Left renal cortex interstitium (tissue), 4 donors: ENCODE measurements around the gene COL5A1. TPM values are rescaled to one million over a fixed set of nuclear protein-coding genes. Genes with fewer than 3 reads are reported as not detected.
"Not testable (repeated sequence)": the region's sequence is repeated elsewhere in the genome, so short reads cannot be mapped to it uniquely, and the experiment has no call there.

Experiments used
- DNase-seq, 4 donors: peaks; one replicate each; pipeline ENCODE4 v3.0.0-alpha.2; 2013; ENCODE audit warnings: low read depth in 4 of 4, low spot score in 2 of 4, missing footprints in 1 of 4
- polyA plus RNA-seq, 4 donors: library from polyadenylated mRNA; unstranded; fragments of 120-200 nt; gene quantifications; one replicate each; pipeline ENCODE4 v1.2.1, GENCODE V29; 2013; ENCODE audit not compliant: insufficient read length in 4 of 4

COL5A1 gene
- polyA plus RNA-seq, 4 donors: 92.0 to 140 (median 99.7) TPM

DNA sequence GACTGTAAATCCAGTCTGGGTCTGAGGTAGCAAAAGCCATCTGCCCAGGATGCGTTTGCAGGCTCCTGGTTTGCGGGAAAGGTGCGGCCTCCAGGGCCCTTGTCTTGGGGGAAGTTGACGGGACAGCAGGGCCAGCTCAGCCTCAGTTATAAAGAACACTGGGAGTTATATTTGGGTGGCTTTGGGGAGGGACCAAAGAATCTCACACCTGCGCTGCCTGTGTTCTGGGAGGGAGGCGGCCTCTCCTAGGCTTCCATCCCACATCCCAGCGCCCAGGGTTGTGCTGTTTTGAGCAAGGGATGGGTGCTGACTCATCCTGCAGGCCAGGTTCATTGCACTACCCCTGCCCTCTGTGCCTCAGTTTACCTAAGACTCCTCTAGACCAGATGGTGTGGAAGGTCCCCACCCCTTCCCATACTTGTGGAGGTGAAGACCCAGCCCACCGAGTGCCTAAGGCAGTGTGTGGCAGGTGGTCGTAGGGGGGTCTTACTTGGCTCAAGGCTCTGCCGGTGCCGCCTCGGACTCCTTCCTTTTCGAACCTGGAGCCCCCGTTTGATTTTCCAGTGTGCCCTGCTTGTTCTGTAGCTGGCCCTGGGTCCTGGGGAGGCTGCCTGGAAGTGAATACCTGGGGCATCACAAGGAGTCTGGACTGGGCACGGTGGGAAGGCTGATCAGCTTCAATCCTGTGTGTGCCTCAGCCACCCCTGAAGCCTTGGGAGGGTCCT, 199.7 kb downstream of the COL5A1 start:
- no peak for DNase-seq

DNA sequence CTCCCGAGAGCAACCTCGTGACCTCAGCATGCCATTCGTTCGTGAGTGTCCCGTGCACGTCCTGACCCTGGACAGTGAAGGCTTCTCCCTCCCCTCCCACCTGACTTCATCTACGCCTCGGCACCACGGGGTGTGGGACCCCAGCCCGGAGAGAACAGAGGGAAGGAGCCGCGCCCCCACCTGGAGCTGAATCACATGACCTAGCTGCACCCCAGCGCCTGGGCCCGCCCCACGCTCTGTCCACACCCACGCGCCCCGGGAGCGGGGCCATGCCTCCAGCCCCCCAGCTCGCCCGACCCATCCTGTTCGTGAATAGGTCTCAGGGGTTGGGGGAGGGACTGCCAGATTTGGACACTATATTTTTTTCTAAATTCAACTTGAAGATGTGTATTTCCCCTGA, 200.7 kb downstream of the COL5A1 start:
- DNase-seq: no peak

DNA sequence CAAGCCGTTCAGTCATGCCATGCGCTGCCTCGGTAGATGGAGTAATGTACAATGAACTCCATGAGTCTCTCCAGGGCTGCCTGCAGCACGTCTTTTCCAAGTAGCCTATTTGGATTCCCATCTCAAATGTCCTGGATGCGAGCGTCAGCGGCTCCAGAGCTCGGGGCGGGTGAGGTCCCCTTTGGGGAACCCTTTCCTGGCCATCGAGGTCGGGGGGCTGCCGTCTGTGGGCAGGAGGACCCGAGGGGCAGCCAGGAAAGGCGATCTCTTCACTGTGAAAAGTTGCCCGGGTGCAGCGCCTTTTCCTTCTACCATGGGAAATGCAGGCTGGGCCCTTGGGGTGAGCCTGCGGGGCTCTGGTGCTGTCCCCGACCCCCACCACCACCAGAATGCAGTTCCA, 202.1 kb downstream of the COL5A1 start:
- no peak for DNase-seq

DNA sequence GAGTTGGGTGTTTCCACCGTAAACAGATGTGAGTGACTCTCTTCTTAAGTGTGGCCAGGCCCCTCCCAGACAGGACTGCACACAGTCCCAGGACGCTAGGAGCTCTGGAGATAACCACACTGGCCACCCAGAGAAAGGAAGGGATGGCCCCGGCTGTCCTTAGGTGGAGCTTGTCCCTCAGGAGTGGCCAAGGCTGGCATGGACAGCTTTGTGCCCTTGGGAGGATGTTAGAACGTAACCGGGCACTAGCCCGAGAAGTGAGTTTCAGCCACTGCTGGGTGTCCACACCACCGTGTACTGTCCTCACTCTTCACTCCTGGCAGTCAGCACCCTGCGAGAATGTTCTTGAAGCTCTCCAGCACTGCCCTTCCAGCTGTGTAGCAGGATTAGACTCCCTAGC, 203.2 kb downstream of the COL5A1 start:
- DNase-seq: no peak

DNA sequence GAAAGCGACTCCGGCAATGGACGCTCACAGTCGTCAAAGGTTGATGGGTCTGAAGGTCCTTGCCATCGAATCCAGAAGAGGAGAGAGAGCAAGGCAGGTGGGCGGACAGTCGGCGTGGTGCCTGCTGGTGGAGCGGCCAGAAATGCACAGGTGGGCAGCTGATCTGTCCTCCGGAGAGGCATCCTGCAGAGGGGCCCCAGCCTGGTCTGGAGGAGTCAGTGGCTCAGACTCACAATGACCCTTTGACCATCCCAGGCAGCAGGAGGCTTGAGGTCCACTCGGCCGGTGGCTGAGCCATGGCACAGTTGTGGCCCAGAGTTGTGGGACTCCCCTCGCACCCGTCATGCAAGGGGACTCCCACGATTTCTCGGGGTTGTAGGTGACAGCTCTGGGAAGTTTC, 204.6 kb downstream of the COL5A1 start:
- DNase-seq: no peak

DNA sequence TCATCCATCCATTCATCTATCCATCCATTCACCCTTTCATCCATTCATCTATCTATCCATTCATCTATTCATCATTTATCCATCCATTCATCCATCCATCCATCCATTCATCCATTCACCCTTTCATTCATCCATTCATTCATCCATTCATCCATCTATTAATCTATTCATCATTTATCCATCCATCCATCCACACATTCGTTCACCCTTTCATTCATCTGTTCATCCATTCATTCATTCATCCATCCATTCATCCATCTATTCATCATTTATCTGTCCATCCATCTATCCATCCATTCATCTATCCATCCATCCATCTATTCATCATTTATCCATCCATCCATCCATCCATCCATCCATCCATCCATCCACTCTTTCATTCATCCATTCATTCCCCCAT, 205.1 kb downstream of the COL5A1 start:
- DNase-seq: no peak

DNA sequence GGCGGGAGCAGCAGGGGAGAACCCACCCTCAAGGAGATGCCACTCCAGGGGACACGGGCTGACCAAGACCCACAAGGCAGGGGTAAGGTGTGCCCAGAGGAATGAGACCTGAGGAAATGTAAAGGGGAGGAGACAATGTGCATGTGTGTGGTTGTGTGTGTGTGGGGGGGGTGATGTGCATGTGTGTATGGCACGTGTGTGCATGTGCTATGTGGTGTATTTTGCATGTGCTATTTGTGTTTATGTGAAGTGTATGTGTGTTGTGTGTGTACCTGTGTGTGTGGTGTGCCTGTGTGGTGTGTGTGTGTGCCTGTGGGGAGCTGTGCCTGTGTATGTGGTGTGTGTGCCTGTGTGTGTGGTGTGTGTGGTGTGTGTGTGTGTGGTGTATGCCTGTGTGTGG, 205.5 kb downstream of the COL5A1 start:
- DNase-seq: no peak

DNA sequence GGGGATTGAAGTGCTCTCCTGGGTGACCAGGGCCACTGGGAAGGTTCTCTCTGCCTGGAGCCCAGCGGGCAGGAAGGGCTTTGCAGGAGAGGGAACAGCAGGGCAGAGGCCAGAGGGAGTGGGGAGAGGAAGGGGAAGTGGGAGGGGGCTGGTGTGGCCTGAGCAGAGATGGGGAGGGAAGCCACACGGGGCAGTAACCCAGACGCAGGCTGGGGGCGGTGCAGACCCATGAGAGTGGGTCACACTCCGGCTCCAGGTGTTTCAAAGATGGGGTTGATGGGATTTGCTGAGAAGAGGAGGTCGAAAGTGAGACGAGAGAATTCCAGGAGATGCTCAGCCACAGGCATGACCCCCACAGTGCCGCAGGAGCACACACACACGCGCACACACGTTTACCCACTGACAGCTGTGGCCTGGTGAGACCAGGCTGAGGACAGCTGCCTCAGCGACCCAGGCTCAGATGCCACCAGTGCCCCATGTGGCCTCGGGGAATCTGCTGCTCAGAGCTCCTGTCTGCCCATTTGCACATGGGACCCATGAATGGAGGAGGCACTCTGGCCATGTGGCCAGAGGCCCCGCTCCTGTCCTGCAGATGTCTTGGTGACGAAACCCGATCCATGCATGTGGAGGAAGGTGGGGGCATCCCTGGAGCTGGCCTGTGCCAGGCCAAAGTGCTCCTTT, 206.3 kb downstream of the COL5A1 start:
- DNase-seq: no peak

DNA sequence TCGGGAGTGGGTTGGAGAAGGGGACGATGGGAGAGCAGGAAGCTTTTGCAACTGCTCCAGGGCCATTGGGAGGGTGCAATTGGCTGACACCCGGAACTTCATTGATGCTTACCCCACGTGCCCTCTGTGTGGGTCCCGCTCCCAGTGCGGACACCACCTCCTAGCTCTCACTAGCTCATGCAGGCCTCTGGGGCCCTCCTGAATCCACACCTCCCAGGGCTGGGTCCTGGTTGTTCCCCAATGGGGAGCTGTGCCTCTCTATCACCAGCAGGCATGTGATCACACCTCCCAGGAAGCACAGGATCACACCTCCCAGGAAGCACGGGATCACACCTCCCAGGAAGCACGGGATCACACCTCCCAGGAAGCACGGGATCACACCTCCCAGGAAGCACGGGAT, 206.9 kb downstream of the COL5A1 start:
- DNase-seq: no peak

DNA sequence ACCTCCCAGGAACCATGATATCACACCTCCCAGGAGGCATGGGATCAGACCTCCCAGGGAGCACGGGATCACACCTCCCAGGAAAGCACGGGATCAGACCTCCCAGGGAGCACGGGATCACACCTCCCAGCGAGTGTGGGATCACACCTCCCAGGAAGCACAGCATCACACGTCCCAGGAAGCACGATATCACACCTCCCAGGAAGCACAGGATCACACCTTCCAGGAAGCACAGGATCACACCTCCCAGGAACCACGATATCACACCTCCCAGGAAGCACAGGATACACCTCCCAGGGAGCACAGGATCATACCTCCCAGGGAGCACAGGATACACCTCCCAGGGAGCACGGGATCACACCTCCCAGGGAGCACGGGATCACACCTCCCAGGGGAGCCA, 209.0 kb downstream of the COL5A1 start:
- no peak for DNase-seq

DNA sequence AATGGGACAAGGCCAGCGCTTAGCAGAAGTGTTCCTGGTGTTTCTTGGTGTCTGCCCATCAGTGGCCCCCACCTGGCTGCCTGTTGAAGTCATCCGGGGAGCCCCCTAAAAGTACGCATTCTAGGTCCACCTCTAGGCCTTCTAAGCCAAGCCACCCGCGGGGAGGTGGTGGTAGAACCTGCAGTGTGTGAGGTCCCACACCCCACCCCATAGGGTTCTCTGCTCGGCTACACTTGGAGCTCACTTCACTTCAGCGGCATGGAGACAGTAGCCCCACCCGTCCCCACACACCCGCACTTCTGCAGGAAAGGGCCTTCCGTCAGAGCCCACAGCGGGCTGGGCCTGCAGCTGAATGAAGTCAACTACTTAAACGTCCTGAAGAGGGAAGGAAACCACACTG, 209.4 kb downstream of the COL5A1 start:
- no peak for DNase-seq

DNA sequence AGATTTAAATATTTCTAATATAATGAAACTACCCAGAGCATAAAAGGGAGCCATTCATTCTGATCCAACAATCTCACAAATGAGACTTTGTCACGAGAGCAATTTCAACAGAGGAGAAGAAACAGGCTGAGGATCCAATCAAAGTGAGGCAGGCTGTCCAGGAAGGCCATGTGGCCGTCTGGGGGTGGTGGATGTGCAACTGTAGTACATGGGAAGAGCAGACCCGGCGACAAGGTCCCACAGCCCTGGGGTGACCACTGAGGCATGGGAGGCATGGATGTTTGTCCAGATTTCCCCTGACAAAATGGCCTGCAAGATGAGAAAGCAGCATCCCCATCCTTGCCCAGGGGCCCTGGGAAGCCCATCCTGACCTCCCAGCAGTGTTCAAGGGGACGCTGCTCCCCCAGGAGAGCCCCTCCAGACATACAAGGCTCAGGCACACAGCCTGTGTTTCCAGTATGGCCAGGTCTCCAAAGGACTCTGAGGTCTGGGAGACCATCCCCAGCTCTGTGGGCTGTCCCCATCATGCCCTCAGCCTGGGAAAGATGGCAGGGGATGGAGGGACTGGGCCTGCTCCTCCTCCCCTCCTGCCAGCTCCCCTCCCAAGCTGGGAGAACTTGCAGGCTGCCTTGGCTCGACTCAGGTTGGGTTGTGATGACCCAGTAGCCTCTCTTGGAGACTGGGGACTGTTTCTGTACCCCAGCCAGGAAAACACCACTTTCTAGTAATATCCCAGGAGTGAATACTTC, 211.5 kb downstream of the COL5A1 start:
- no peak for DNase-seq

DNA sequence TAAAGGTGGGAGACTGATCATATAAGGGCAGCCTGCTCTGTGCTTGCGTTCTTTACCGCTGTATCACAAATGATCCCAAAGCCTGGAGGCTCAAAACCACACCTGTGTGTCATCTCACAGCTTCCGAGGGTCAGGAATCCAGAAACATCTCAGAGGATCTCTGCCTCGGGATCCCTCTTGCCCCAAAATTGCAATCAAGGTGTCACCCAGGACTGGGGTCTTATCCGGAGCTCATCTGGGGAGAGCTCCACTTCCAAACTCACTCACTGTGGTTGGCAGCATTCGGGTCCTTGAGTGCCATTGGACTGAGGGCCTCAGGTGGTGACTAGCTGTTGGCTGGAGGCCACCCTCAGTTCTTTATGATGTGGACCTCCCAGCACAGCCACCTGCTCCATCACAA, 212.3 kb downstream of the COL5A1 start:
- DNase-seq: no peak

DNA sequence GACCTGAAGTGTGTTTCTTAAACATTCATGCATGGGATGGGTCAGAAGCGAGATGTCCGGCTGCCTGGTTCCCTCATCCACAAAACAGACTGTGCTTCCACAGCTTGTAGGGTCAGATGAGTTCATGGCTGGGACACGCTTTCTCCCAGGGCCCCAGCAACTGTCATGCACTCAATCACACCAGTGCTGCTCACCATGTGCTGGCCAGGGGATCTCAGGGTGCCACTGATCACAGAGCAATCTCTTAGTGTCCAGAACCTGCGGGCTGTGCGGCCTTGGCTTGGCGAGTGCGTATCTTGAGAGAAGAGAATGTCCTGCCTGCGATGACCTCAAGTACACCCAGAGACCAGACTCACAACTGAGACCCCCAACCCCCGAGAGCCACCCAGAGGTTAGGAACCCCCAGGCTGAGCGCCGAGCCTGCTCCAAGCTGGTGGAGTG, 213.0 kb downstream of the COL5A1 start:
- DNase-seq: no peak

DNA sequence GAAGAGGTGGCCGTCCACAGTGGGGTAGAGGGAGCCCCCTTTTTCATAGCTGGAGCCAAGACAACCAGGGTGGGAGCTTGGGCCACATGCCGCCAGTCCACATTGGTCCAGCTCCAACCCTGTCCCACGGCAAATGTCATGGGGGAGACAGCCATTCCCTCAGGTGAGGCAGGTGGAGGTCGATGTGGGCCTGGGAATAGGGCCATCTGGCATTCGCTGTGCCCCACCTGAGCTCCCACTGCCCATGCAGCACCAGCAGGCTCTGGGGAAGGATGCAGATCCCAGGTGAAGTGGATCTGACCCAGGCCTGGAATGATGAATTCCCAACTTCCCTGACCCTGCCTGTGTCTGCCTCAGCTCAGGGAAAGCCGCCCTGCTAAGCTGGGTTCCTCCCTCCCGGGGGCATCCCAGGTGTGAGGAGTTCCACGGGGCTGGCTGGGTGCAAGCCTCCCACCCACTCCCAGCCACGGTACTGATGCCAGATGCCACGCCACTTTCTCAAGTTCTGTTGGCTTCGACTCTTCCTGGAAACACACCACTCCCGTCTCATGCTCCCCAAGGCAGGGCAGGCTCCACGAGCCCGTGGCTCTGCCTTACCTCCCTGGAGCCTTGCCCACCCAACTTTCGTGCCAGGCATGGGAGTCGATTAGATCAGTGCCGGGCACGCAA, 213.8 kb downstream of the COL5A1 start:
- DNase-seq: no peak

DNA sequence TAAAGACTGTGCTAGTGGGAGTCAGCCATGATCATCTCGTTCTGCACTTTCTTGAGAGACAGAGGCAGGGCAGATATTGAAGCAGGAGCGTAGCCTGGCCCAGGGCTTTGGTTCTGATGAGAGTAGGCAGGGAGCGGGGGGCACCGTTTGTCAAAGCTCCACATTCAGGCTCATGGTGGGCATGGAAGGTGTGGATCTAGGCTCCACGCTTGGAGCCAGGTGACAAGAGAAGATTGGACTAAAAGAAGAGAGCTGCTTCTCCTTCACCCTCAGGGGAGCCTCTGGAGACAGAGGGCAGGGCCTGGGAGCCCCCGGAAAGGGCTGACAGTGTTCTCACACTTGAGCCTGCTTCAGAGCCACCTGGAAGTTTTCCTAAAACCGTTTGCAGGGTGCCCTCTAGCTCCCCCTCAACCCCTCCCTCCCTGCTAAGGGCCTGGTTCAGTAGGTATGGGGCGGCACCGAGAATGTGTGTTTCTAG, 214.3 kb downstream of the COL5A1 start:
- DNase-seq: no peak

DNA sequence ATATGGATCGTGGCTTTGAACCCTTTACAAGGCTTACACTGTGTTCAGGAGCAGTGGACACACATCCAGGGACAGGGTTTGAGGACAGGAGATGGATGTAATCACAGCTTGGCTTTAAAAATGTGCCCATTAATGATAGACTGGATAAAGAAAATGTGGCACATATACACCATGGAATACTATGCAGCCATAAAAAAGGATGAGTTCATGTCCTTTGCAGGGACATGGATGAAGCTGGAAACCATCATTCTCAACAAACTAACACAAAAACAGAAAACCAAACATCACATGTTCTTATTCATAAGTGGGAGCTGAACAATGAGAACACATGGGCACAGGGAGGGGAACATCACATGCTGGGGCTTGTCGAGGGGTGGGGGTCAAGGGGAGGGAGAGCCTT, 215.8 kb downstream of the COL5A1 start:
- not testable (repeated sequence) for DNase-seq

DNA sequence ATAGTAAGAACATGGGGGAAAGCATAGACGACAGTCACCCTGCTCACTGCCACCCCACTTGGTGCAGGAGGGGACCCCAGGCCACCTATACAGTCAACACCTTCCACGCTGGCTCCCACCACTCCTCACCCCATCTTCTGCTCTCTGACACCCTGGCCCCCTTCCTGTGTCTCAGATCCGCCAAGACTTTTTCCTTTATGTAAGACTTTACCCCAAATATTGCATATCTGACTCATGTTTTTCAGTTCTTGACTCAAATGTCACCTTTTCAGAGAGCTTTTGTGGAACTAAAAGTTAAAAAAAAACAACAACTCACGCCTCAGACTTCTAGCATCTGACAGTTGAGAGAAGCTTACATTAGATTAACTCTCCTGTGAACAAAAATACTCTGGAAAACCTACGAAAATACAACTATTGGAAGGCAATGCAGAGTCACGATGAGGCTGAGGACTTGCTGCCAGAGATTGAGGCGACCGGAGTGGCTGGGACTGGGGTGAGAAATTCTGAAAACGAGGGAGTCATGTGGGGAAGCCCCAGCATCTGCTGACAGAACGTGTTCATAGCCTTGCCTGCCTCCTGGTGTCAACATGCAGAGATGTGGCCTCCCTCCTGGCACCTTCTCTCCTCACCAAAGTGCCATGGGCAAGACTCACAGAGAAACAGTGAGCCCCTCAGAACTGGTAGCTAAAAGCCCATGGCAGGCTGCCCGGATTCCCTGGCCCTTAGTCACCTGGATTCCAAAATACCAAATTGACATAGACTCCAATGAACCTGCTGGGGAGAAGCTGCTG, 216.6 kb downstream of the COL5A1 start:
- DNase-seq: no peak

DNA sequence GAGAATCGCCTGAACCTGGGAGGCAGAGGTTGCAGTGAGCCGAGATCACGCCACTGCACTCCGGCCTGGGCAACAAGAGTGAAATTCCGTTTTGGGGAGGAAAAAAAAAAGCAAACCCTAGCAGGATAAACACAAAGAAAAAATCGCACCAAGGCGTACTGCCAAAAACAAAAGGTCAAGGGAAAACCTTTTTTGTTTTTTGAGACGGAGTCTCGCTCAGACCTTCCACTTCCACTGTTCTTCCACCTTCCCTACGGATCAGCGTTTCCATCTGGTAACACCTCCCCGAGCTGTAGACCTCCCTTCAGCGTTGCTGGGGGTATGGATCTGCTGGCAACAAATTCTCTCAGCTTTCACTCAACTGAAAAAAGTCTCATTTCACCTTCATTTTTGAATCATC, 218.9 kb downstream of the COL5A1 start:
- no peak for DNase-seq

DNA sequence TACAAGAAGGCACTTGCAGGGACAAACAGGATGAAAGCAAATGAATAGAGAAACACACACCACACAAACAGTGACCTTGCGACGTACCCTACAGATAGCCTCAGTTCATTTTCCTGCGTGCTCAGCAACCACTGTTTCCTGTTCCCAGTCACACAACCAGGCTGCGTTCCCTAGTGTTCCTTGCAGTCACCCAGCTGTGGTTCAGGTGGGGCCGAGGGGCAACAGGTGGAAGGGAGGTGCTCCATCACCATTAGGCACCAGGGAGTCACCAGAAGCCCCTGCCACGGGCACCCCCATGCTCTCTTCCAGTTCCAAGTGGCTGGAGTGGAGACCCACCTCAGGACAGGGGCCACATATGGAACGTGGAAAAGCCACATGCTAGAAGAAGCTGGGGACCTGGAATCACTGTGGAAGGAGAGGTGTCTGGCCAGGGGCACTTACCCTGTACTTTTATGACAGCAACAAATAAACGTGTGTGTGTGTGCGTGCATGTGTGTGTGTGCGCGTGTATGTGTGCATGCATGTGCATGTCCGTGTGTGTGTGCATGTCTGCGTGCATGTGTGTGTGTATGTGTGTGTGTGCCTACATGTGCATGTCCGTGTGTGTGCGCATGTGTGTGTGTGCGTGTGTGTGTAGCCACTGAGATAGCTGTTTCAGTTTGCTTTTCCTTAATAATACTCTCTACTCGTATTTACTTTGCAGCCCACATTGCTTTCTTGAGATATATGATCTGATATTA, 220.2 kb downstream of the COL5A1 start:
- no peak for DNase-seq
